Neural cell (in vitro differentiated cells): ENCODE data around the gene PLD1. TPM values are rescaled to one million over a fixed set of nuclear protein-coding genes. Genes with fewer than 3 reads are reported as not detected.

Experiments used
- H2AFZ ChIP-seq: fragments of 200-600, 300-800 bp; sonication (generic), shearing (Covaris generic); 2 replicates; pipeline ENCODE4 v1.6.0; 2014; ENCODE audit warnings: low read depth, mild to moderate bottlenecking, antibody characterized with exemption, low read length, moderate library complexity
- H3F3A ChIP-seq: fragments of 200-600 bp; shearing (Covaris generic); 2 replicates; pipeline ENCODE4 v1.6.1; 2016; ENCODE audit warnings: mild to moderate bottlenecking, moderate library complexity, mixed read lengths, antibody characterized with exemption, low read length; ENCODE audit not compliant: insufficient read depth, poor library complexity, severe bottlenecking
- H3K27ac ChIP-seq: fragments of 200-600, 300-800 bp; sonication (generic), shearing (Covaris generic); 2 replicates; pipeline ENCODE4 v1.5.1; 2014; ENCODE audit warnings: mild to moderate bottlenecking, low read length, moderate library complexity
- H3K27me3 ChIP-seq: fragments of 300-800, 200-600 bp; sonication (generic), shearing (Covaris generic); 2 replicates; pipeline ENCODE4 v1.6.0; 2014; ENCODE audit warnings: mild to moderate bottlenecking, low read depth, low read length, moderate library complexity; ENCODE audit not compliant: insufficient read depth
- H3K36me3 ChIP-seq: fragments of 300-800, 200-600 bp; sonication (generic), shearing (Covaris generic); 2 replicates; pipeline ENCODE4 v1.5.1; 2014; ENCODE audit warnings: mild to moderate bottlenecking, antibody characterized with exemption, low read length, moderate library complexity; ENCODE audit not compliant: insufficient read depth
- H3K4me2 ChIP-seq: fragments of 300-800, 200-600 bp; sonication (generic), shearing (Covaris generic); 2 replicates; pipeline ENCODE4 v1.6.0; 2014; ENCODE audit warnings: mild to moderate bottlenecking, low read length
- H3K4me3 ChIP-seq: fragments of 300-800, 200-600 bp; sonication (generic), shearing (Covaris generic); 2 replicates; pipeline ENCODE4 v1.5.1; 2014; ENCODE audit warnings: mild to moderate bottlenecking, low read length, moderate library complexity
- H3K79me2 ChIP-seq: fragments of 200-600 bp; shearing (Covaris generic); replicated peaks from 2 replicates; pipeline ENCODE4 v1.6.0; 2014; ENCODE audit warnings: mild to moderate bottlenecking, low read length, moderate library complexity; ENCODE audit not compliant: insufficient read depth
- H3K9ac ChIP-seq: fragments of 300-800, 200-600 bp; sonication (generic), shearing (Covaris generic); 2 replicates; pipeline ENCODE4 v1.6.1; 2016; ENCODE audit warnings: mild to moderate bottlenecking, low read length, mixed read lengths
- H3K9me2 ChIP-seq: fragments of 200-600 bp; shearing (Covaris generic); 2 replicates; pipeline ENCODE4 v1.6.1; 2016; ENCODE audit warnings: mild to moderate bottlenecking, low read length, mixed read lengths; ENCODE audit not compliant: insufficient read depth
- H3K9me3 ChIP-seq: fragments of 200-600, 300-800 bp; sonication (generic), shearing (Covaris generic); 2 replicates; pipeline ENCODE4 v1.6.1; 2016; ENCODE audit warnings: mild to moderate bottlenecking, mixed run types, low read length, moderate library complexity, mixed read lengths
- H4K20me1 ChIP-seq: fragments of 200-600 bp; shearing (Covaris generic); 2 replicates; pipeline ENCODE4 v1.6.1; 2016; ENCODE audit warnings: mild to moderate bottlenecking, mixed run types; ENCODE audit not compliant: insufficient read depth
- CTCF ChIP-seq: fragments of 450-650 bp; IDR thresholded peaks from 2 replicates; pipeline ENCODE4 v1.5.1; 2014; ENCODE audit warnings: antibody characterized with exemption, mild to moderate bottlenecking, moderate library complexity; ENCODE audit not compliant: poor library complexity, severe bottlenecking
- EP300 ChIP-seq: fragments of 450-650 bp; conservative IDR thresholded peaks from 2 replicates; pipeline ENCODE4 v1.6.1; 2014; ENCODE audit warnings: antibody characterized with exemption, mild to moderate bottlenecking, moderate library complexity; ENCODE audit not compliant: poor library complexity, severe bottlenecking
- EZH2 ChIP-seq: fragments of 200-600, 300-800 bp; shearing (Covaris generic), sonication (generic); IDR thresholded peaks from 2 replicates; pipeline ENCODE4 v1.6.1; 2014; ENCODE audit warnings: antibody characterized with exemption, low read length, borderline replicate concordance, mild to moderate bottlenecking; ENCODE audit not compliant: insufficient read depth, poor library complexity, severe bottlenecking
- MXI1 ChIP-seq: fragments of 450-650 bp; conservative IDR thresholded peaks from 2 replicates; pipeline ENCODE4 v1.6.1; 2014; ENCODE audit warnings: antibody characterized with exemption, mild to moderate bottlenecking; ENCODE audit not compliant: poor library complexity, severe bottlenecking
- POLR2AphosphoS5 ChIP-seq: IDR thresholded peaks from 2 replicates; pipeline ENCODE4 v1.6.1; 2012
- RAD21 ChIP-seq: fragments of 450-650 bp; conservative IDR thresholded peaks from 2 replicates; pipeline ENCODE4 v1.6.1; 2014; ENCODE audit warnings: antibody characterized with exemption, mild to moderate bottlenecking, moderate library complexity
- REST ChIP-seq: IDR thresholded peaks from 2 replicates; pipeline ENCODE4 v1.6.1; 2012; ENCODE audit warnings: borderline replicate concordance
- SMC3 ChIP-seq: fragments of 450-650 bp; conservative IDR thresholded peaks from 2 replicates; pipeline ENCODE4 v1.6.1; 2014; ENCODE audit warnings: antibody characterized with exemption, mild to moderate bottlenecking, moderate library complexity; ENCODE audit not compliant: poor library complexity
- TAF1 ChIP-seq: IDR thresholded peaks from 2 replicates; pipeline ENCODE4 v1.6.1; 2012; ENCODE audit warnings: low read depth
- polyA plus RNA-seq: library from polyadenylated mRNA; depleted of rRNA; stranded (reverse); fragments of >200 nt; gene quantifications from 2 replicates; pipeline ENCODE4 v1.2.3, GENCODE V29; 2014

Gene PLD1
- polyA plus RNA-seq, 1 donor from 2014 or later: 0.06 TPM

- Histone ChIP-seq H3K79me2 (no peaks in the 10 kb centered on the region), H3K27me3 (no peaks in the 10 kb centered on the region), H3K36me3 (no peaks in the 10 kb centered on the region), H3K27ac (no peak overlapping the region), H3K9ac (no peak overlapping the region), H3K9me2 (no peaks in the 10 kb centered on the region), H3F3A (no peaks in the 10 kb centered on the region), H3K4me2 (no peak overlapping the region), H2AFZ (no peak overlapping the region), H4K20me1 (no peaks in the 10 kb centered on the region), H3K4me3 (no peak overlapping the region), H3K9me3 (no peaks in the 10 kb centered on the region)
- TF ChIP-seq RAD21: no peak
- TF ChIP-seq EP300: no peak
- TF ChIP-seq TAF1: no peak
- no peak for TF ChIP-seq POLR2AphosphoS5
- no peak for TF ChIP-seq REST
- no peak for TF ChIP-seq MXI1
- no peak for TF ChIP-seq SMC3
- no peak for TF ChIP-seq CTCF
- TF ChIP-seq EZH2: no peak
Measured at GRCh38 chr3:171676601-171677175, 133.6 kb downstream of the PLD1 start.

- no peaks in the 10 kb centered on the region for H4K20me1 ChIP-seq
- H3K9ac ChIP-seq: no peak overlapping the region
- H3K79me2 ChIP-seq: no peaks in the 10 kb centered on the region
- no peaks in the 10 kb centered on the region for H3F3A ChIP-seq
- no peaks in the 10 kb centered on the region for H3K9me2 ChIP-seq
- no peak for TF ChIP-seq EZH2
- no peak for TF ChIP-seq RAD21
- no peak for TF ChIP-seq MXI1
- no peak for TF ChIP-seq SMC3
- TF ChIP-seq EP300: no peak
- no peak for TF ChIP-seq REST
- TF ChIP-seq CTCF: no peak
- TF ChIP-seq POLR2AphosphoS5: no peak
- no peak for TF ChIP-seq TAF1
- no peaks in the 10 kb centered on the region for H3K27me3 ChIP-seq
- H3K4me2 ChIP-seq: no peak overlapping the region
- no peak overlapping the region for H3K27ac ChIP-seq
- no peaks in the 10 kb centered on the region for H3K36me3 ChIP-seq
- no peaks in the 10 kb centered on the region for H3K9me3 ChIP-seq
- H2AFZ ChIP-seq: no peak overlapping the region
- no peak overlapping the region for H3K4me3 ChIP-seq
Measured at GRCh38 chr3:171673951-171674350, 136.3 kb downstream of the PLD1 start.
